K562 (cell line): ENCODE data around the gene EPC2. TPM values are rescaled to one million over a fixed set of nuclear protein-coding genes. Genes with fewer than 3 reads are reported as not detected.
"Not testable (repeated sequence)": the region's sequence is repeated elsewhere in the genome, so short reads cannot be mapped to it uniquely, and the experiment has no call there.

Experiments used
- ATAC-seq: fragments of 200-7000 bp; cut with Tn5 transposase; 3 replicates; pipeline ENCODE4 v1.9.1; 2020; ENCODE audit warnings: moderate library complexity
- BruUV-seq: library from RNA; stranded (reverse); fragments of 400-500 nt; replicated peaks from 2 replicates; lab custom pipeline; 2021; lab: Mats Ljungman, UMichigan
- CTCF ChIA-PET: fragments of 300-600 bp; formaldehyde crosslinking; extraction: SDS; loops from one replicate; lab custom pipeline; 2021; ENCODE audit warnings: low intra/inter-chr PET ratio; lab: Yijun Ruan, JAX
- POLR2A ChIA-PET: fragments of 300-600, 350-650 bp; sonication (Branson Sonifier 250); formaldehyde crosslinking; extraction: SDS; loops from one replicate; lab custom pipeline; 2021; ENCODE audit warnings: antibody characterized with exemption, inconsistent platforms; lab: Yijun Ruan, JAX
- DNase-seq, 4 experiments: peaks; one replicate each; pipeline versions ENCODE4 v3.0.0 to v3.0.0-alpha.2; 2011 to 2018; ENCODE audit warnings: low spot score in 3 of 4, mixed read lengths in 3 of 4; ENCODE audit errors: extremely low read depth in 1 of 4
- FAIRE-seq: peaks from 2 replicates; lab custom pipeline; 2011; peaks lifted over from hg19 to GRCh38; lab: Jason Lieb, UNC
- H2AFZ ChIP-seq: 2 replicates; pipeline ENCODE4 v1.6.0; 2011; ENCODE audit warnings: low read depth, low read length, control low read depth, inconsistent platforms
- H3K27ac ChIP-seq: fragments of 200-600 bp; 3 replicates; pipeline ENCODE4 v1.8.0; 2011; ENCODE audit warnings: low read depth, mild to moderate bottlenecking, control low read depth, inconsistent platforms, low read length, moderate library complexity, mixed read lengths; ENCODE audit errors: extremely low read depth
- H3K27me3 ChIP-seq, 2 experiments: fragments of 300-600 bp in 1 of 2; 2 replicates in 1 of 2; 3 replicates in 1 of 2; pipeline versions ENCODE4 v1.6.0 to v1.8.0; 2011; ENCODE audit warnings: inconsistent platforms in 2 of 2, low read length in 2 of 2, mild to moderate bottlenecking in 1 of 2, mixed read lengths in 1 of 2, moderate library complexity in 1 of 2; ENCODE audit not compliant: control insufficient read depth in 2 of 2, insufficient read depth in 2 of 2
- H3K36me3 ChIP-seq: fragments of 300-600 bp; 3 replicates; pipeline ENCODE4 v1.8.0; 2011; ENCODE audit warnings: mild to moderate bottlenecking, low read length, inconsistent platforms; ENCODE audit not compliant: control insufficient read depth, insufficient read depth
- H3K4me1 ChIP-seq, 2 experiments: fragments of 200-600 bp in 1 of 2; replicated peaks in 1 of 2; 2 replicates in 1 of 2; 3 replicates in 1 of 2; pipeline versions ENCODE4 v1.5.1 to v1.8.0; 2011; ENCODE audit warnings: inconsistent platforms in 2 of 2, low read length in 2 of 2, mild to moderate bottlenecking in 1 of 2, mixed read lengths in 1 of 2, moderate library complexity in 1 of 2; ENCODE audit not compliant: control insufficient read depth in 2 of 2, insufficient read depth in 2 of 2
- H3K4me2 ChIP-seq: 2 replicates; pipeline ENCODE4 v1.6.1; 2011; ENCODE audit warnings: low read length, control low read depth, inconsistent platforms, mixed read lengths; ENCODE audit not compliant: insufficient read depth
- H3K4me3 ChIP-seq: fragments of 200-600 bp; sonication (generic), shearing (Covaris generic); 2 replicates; pipeline ENCODE4 v1.5.1; 2016; ENCODE audit warnings: control low read depth, inconsistent platforms
- H3K79me2 ChIP-seq: fragments of 200-600 bp; 3 replicates; pipeline ENCODE4 v1.8.0; 2011; ENCODE audit warnings: low read length, inconsistent platforms; ENCODE audit not compliant: control insufficient read depth, insufficient read depth
- H3K9ac ChIP-seq, 2 experiments: 2 replicates each; pipeline versions ENCODE4 v1.6.0 to v1.6.1; 2011; ENCODE audit warnings: low read depth in 2 of 2, low read length in 2 of 2, control low read depth in 1 of 2, inconsistent platforms in 1 of 2, mild to moderate bottlenecking in 1 of 2, mixed read lengths in 1 of 2; ENCODE audit not compliant: insufficient read depth in 1 of 2
- H3K9me1 ChIP-seq: one replicate; pipeline ENCODE4 v1.6.0; 2011; ENCODE audit warnings: inconsistent platforms, mild to moderate bottlenecking, low read length, moderate library complexity; ENCODE audit not compliant: control insufficient read depth, insufficient read depth
- H3K9me3 ChIP-seq: replicated peaks from 2 replicates; pipeline ENCODE4 v1.5.1; 2011; ENCODE audit warnings: low read depth, low read length, inconsistent platforms; ENCODE audit not compliant: control insufficient read depth, insufficient read depth
- H4K20me1 ChIP-seq: replicated peaks from 2 replicates; pipeline ENCODE4 v1.6.1; 2011; ENCODE audit warnings: low read length, inconsistent platforms, mixed read lengths; ENCODE audit not compliant: control insufficient read depth, insufficient read depth
- BCOR ChIP-seq: fragments of 450-650 bp; IDR thresholded peaks from 2 replicates; pipeline ENCODE4 v1.6.1; 2016
- HDAC1 ChIP-seq, 2 experiments: fragments of 450-650 bp; IDR thresholded peaks; 2 replicates each; pipeline ENCODE4 v1.6.1; 2016 to 2017; ENCODE audit warnings: inconsistent platforms in 1 of 2, mild to moderate bottlenecking in 1 of 2, moderate library complexity in 1 of 2
- KDM1A ChIP-seq, 2 experiments: fragments of 450-650 bp; IDR thresholded peaks; 2 replicates each; pipeline ENCODE4 v1.6.1; 2016; ENCODE audit warnings: mild to moderate bottlenecking in 2 of 2
- RBM25 ChIP-seq: fragments of 200-400 bp; formaldehyde crosslinking; IDR thresholded peaks from 2 replicates; pipeline ENCODE4 v1.6.1; 2018; ENCODE audit warnings: low read length, low read depth, moderate library complexity; ENCODE audit not compliant: severe bottlenecking
- ZNF146 ChIP-seq: IDR thresholded peaks from one replicate; pipeline ENCODE4 v1.6.1; 2018; ENCODE audit warnings: missing compliant biosample characterization; ENCODE audit not compliant: unreplicated experiment
- ZNF24 ChIP-seq: fragments of 450-650 bp; IDR thresholded peaks from 2 replicates; pipeline ENCODE4 v1.6.1; 2016
- ZSCAN32 ChIP-seq: fragments of 450-650 bp; formaldehyde crosslinking; IDR thresholded peaks from 2 replicates; pipeline ENCODE4 v1.4.0; 2020; ENCODE audit warnings: mild to moderate bottlenecking, moderate library complexity
- WGBS: fragments of 100-300 bp; shearing (Covaris generic); methylation state at CpG from one replicate; pipeline ENCODE4 v1.1.6; 2016; ENCODE audit warnings: low coverage, mixed read lengths; ENCODE audit not compliant: insufficient coverage; ENCODE audit errors: missing lambda C conversion rate; 5-methylcytosine and 5-hydroxymethylcytosine counted together
- in situ Hi-C: fragments of 300-500 bp; cut with MboI; formaldehyde crosslinking; loops from 4 replicates; pipeline ENCODE4 v1.15.0; 2018; ENCODE audit warnings: inconsistent platforms, mixed read lengths
- intact Hi-C: fragments of 100-400 bp; cut with micrococcal nuclease; formaldehyde crosslinking; loops from 2 replicates; pipeline ENCODE4 v1.14.2; 2022
- polyA plus RNA-seq, 8 experiments: library from polyadenylated mRNA; depleted of rRNA in 4 of 8; stranded (reverse) in 5 of 8; unstranded in 3 of 8; fragments of >200 nt; fragmentation: Nextera tagmentation in 2 of 8; fragmentation: Illumina TruSeq in 1 of 8; extraction: Ambion mirVana in 2 of 8; extraction: Trizol in 1 of 8; gene quantifications; 2 replicates each; pipeline versions ENCODE4 v1.2.1 to v1.2.3, GENCODE V29; 2011 to 2014; ENCODE audit warnings: inconsistent platforms in 1 of 8, missing spikeins in 1 of 8
- total RNA-seq, 7 experiments: library from RNA; depleted of rRNA in 6 of 7; stranded (reverse); fragments of >200 nt in 6 of 7; fragmentation: Illumina TruSeq in 2 of 7; extraction: Trizol in 2 of 7; gene quantifications; 2 replicates each; pipeline versions ENCODE4 v1.2.1 to v1.2.3, GENCODE V29; 2011 to 2021; ENCODE audit warnings: low replicate concordance in 1 of 7

EPC2 gene
- total and polyA plus RNA-seq, 9 of the 15 experiments (the other 6 are each of a cell fraction or from before 2014, with no cell fraction given), result 7.0 to 35.8 (median 29.1) TPM

GRCh38 chr2:148688011-148688410 lies 43.5 kb downstream of the EPC2 start:
- DNase-seq, CTCF ChIA-PET, H3K27me3 ChIP-seq, in situ Hi-C loops, H3K4me1 ChIP-seq, H3K27ac ChIP-seq, H2AFZ ChIP-seq, H3K9ac ChIP-seq, H3K4me2 ChIP-seq, H4K20me1 ChIP-seq, H3K4me3 ChIP-seq, FAIRE-seq, ATAC-seq, H3K9me3 ChIP-seq, H3K36me3 ChIP-seq, H3K9me1 ChIP-seq, intact Hi-C loops, BruUV-seq: not testable (repeated sequence)
- TF ChIP-seq RBM25 (peak; percentile 47), KDM1A (IDR thresholded peaks at IDR 0.05) (peak; percentile 23 to 48; a peak in 3 of 4 replicates), BCOR (peak; percentile 63; the same call in 1 of the 2 replicates), ZNF146 (CRISPR knock-in tag) (peak; percentile 94), ZNF24 (peak; percentile 26; the same call in 1 of the 2 replicates), HDAC1 (IDR thresholded peaks at IDR 0.05) (0 out of 4 replicates have a peak, but pooled peaks of 1 of the 2 experiments have one; percentile 11)
- peaks cover 61% of the 10 kb centered on the region for H3K79me2 ChIP-seq
- POLR2A ChIA-PET, result interaction anchor here (1.6 kb wide), 1 partner anchor 10 kb away, joined by 3 read pairs; no protein-coding TSS in a partner anchor

GRCh38 chr2:148696985-148697384 lies 52.4 kb downstream of the EPC2 start:
- no TSS peak for BruUV-seq
- Histone ChIP-seq H3K9me3 (peaks cover 4% of the 10 kb centered on the region; the same call in 1 of the 2 replicates), H3K27ac (no peak overlapping the region), H3K9me1 (no peaks in the 10 kb centered on the region), H3K4me3 (no peak overlapping the region), H3K4me2 (no peak overlapping the region), H3K9ac (no peak overlapping the region), H3K27me3 (no peaks in the 10 kb centered on the region), H3K4me1 (no peaks in the 10 kb centered on the region), H2AFZ (no peak overlapping the region), H4K20me1 (no peaks in the 10 kb centered on the region), H3K79me2 (peaks cover 21% of the 10 kb centered on the region; the same call in 2 of the 3 replicates), H3K36me3 (peaks cover 17% of the 10 kb centered on the region)
- DNase-seq (no peak), ATAC-seq (no peak), FAIRE-seq (no peak)
- WGBS, result 52% methylated on average over 2 of the region's 2 CpGs
- intact Hi-C loops (no loop called here), in situ Hi-C loops (no loop called here)
- CTCF ChIA-PET, result no interaction called here
- POLR2A ChIA-PET, result interaction anchor here (0.8 kb wide), 1 partner anchor 23 kb away, joined by 3 read pairs; no protein-coding TSS in a partner anchor
- no peak for TF ChIP-seq RBM25
- 0 out of 2 replicates have a peak, but pooled peaks have one; percentile 16 for TF ChIP-seq ZSCAN32 (CRISPR knock-in tag)
